SK-MEL-5 (cell line): ENCODE measurements around the gene AK9. TPM values are rescaled to one million over a fixed set of nuclear protein-coding genes. Genes with fewer than 3 reads are reported as not detected.
"Not testable (repeated sequence)": the region's sequence is repeated elsewhere in the genome, so short reads cannot be mapped to it uniquely, and the experiment has no call there.

Source experiments
- DNase-seq: peaks from one replicate; pipeline ENCODE4 v3.0.0-alpha.2; 2016; ENCODE audit warnings: low read depth, low spot score
- in situ Hi-C: cut with HindIII; loops from 2 replicates; pipeline ENCODE4 v1.10.0; 2016; ENCODE audit warnings: low sequenced_read_pairs, high pct_unique_total_duplicates, low pct_unique_long_range_greater_than_20kb
- total RNA-seq: library from RNA; depleted of rRNA; stranded (reverse); fragments of >200 nt; shearing (Covaris generic); gene quantifications from 2 replicates; pipeline ENCODE4 v1.2.3, GENCODE V29; 2014

The AK9 gene
- total RNA-seq, 1 experiment from 2014 or later, result 1.7 TPM

GRCh38 chr6:109706513-109706912 is 15.5 kb upstream of the AK9 start:
- in situ Hi-C loops, result no loop called here

DNA sequence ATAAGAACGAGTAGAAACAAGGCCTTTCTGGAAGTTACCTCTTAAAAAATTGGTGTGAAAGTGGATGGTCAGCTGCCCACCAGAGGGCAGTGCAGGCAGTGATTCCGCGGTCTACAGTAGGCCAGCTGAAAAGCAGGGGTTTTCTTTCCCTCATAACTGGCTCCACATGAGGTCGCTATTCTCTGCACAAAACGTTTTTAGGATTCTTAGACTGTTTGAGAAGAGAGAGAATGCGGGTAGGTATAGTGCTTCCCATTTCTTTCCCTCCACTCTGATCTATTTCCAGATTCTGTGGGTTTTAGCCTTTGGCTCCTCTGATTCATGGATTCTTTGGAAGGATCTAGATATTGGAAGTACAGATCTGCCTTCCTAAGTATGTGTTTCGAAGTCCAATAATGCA is 14.3 kb upstream of the AK9 start:
- DNase-seq, result peak; percentile 91
- in situ Hi-C loops, result no loop called here

More at GRCh38 chr6:109706513-109706912, 15.5 kb upstream of the AK9 start:
- DNase-seq, result no peak

- no peak for DNase-seq
- in situ Hi-C loops, result no loop called here
Measured at GRCh38 chr6:109702791-109703190, 11.8 kb upstream of the AK9 start.

DNA sequence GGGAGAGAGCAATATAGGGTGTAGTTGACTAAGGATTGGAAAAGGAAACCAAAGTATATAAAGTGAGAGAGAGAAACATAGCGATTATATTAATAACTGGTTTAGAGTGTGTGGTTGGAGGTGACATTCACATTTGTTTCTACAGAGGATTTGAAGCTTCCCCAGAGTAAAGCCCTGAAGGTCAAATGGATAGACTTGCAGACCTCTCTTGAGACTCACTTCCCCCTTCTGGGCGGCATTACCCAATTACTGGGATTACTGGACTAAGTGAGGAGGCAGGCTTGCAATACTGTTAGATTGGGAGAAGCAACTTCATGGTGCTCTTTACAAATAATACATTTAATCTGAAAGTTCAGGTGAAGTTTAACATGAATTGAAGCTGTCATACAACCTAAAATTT is 10.8 kb upstream of the AK9 start:
- in situ Hi-C loops, result no loop called here
- DNase-seq, result no peak

DNA sequence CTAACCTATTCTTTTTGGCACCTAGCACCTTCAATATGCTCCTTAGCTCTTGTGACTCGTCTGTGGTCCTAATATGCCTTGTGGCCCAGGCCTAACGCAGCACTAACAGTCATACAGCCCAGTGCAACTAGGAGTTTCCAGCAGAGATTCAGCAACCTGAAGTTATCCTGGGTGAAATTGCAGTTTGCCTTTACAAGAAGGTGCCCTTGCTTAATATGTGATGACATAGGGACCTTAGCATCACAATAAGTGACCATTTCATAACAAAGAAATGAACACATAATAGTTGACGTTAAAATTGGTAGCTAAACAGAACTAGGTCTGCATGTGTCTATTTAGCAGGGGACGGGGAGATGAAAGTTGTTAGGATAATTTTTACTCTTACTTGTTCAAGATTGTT is 10.2 kb upstream of the AK9 start:
- in situ Hi-C loops, result no loop called here
- no peak for DNase-seq

GRCh38 chr6:109696355-109696754 is 5.4 kb upstream of the AK9 start:
- in situ Hi-C loops, result no loop called here
- no peak for DNase-seq

- peak; percentile 72 for DNase-seq
- in situ Hi-C loops, result no loop called here
Measured at GRCh38 chr6:109695468-109695867, 4.5 kb upstream of the AK9 start.

GRCh38 chr6:109693111-109693510 is 2.1 kb upstream of the AK9 start:
- DNase-seq, result no peak
- in situ Hi-C loops, result no loop called here

DNA sequence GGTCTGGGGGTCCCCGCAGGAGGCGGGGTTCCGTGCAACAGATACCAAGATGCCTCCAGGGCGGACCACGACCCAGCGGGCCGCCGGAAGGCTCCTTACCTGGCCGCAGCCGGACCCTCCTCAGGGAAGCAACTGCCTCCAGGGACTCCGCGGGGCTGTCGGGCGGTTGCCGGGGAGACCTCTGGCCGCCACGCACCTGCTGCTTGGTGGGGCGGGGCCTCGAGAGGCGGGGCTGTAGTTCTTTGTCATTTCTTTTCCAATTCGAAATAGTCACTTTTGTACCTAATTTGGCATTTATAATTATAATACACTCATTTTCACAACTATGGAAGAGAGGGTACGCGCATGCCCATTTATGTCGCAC is 647 bp downstream of the AK9 start:
- DNase-seq, result no peak
- in situ Hi-C loops, result no loop called here

DNA sequence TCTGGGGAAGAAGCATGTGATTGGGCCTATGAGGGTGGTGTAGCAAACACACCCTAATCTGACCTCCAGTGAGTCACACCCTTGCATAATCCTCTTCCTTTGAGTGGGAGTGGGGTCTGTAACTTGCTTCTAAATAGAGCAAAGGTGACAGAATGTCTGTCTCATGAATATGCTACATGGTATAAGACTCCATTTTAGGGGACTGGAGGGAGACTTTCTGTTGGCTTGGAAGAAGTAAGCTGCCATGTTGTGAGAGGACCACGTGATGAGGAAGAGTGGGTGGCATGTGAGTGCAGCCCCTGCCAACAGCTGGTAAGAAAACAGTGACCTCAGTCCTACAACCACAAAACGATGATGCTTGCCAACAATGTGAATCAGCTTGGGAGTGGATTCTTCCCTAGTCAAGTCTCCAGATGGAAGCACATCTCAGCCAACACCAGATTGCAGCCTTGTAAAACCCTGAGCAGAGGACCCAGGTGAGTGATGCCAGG is 3.7 kb downstream of the AK9 start:
- peak; percentile 36 for DNase-seq
- in situ Hi-C loops, result no loop called here

GRCh38 chr6:109686566-109687265 is 4.3 kb downstream of the AK9 start:
- DNase-seq, result peak; percentile 76
- in situ Hi-C loops, result no loop called here

DNA sequence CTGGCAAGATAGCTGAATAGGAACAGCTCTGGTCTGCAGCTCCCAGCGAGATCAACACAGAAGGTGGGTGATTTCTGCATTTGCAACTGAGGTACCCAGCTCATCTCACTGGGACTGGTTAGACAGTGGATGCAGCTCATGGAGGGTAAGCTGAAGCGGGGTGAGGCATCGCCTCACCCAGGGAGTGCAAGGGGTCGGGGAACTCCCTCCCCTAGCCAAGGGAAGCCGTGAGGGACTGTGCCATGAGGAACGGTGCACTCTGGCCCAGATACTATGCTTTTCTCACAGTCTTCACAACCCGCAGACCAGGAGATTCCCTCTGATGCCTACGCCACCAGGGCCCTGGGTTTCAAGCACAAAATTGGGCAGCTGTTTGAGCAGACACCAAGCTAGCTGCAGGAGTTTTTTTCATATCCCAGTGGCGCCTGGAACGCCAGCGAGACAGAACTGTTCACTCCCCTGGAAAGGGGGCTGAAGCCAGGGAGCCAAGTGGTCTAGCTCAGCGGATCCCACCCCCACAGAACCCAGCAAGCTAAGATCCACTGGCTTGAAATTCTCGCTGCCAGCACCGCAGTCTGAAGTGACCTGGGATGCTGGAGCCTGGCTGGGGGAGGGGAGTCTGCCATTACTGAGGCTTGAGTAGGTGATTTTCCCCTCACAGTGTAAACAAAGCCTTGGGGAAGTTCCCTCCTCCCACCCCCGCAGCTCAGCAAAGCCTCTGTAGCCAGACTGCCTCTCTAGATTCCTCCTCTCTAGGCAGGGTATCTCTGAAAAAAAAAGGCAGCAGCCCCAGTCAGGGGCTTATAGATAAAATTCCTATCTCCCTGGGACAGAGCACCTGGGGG is 12.1 kb downstream of the AK9 start:
- DNase-seq, in situ Hi-C loops: not testable (repeated sequence)

DNA sequence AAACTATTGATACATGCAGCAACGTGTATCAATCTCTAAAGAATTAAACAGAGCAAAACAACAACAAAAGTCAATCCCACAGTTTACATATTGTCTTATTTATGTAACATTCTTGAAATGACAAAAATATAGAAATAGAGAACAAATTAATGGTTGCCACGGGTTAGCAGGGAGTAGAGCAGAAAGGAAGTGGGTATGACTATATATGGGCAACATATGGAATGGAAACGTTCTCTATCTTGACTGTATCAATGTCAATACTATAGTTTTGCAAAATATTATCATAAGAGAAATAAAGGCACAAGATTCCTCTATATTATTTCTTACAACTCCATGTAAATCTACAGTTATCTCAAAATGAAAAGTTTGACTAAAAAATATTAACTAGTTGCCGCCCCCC is 12.8 kb downstream of the AK9 start:
- no peak for DNase-seq
- in situ Hi-C loops, result no loop called here

- DNase-seq, result no peak
- in situ Hi-C loops, result no loop called here
Measured at GRCh38 chr6:109676724-109677123, 14.3 kb downstream of the AK9 start.

GRCh38 chr6:109672839-109673238 is 18.2 kb downstream of the AK9 start:
- no peak for DNase-seq
- in situ Hi-C loops, result no loop called here

GRCh38 chr6:109672175-109672574 is 18.8 kb downstream of the AK9 start:
- DNase-seq, result no peak
- in situ Hi-C loops, result no loop called here

GRCh38 chr6:109671733-109672132 is 19.3 kb downstream of the AK9 start:
- DNase-seq, result no peak
- in situ Hi-C loops, result no loop called here

DNA sequence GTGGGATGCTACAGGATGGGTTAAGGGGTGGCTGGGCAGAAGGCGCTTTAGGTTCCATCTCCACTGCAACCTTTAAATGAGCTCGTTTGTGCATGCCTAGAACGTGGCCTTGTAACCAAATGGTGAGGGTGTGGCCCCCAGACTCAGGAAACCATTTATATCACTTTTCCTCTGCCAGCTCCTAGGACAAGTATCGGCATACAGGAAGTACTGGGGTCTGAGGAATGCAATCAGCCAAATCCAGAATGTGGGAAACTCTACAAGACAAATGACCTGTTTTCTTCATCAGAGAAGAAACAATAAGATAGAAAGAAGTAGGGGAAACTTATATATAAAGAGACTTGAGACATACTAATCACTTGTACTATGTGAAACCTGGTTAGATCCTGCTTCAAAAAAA is 21.2 kb downstream of the AK9 start:
- DNase-seq, result no peak
- in situ Hi-C loops, result no loop called here

DNA sequence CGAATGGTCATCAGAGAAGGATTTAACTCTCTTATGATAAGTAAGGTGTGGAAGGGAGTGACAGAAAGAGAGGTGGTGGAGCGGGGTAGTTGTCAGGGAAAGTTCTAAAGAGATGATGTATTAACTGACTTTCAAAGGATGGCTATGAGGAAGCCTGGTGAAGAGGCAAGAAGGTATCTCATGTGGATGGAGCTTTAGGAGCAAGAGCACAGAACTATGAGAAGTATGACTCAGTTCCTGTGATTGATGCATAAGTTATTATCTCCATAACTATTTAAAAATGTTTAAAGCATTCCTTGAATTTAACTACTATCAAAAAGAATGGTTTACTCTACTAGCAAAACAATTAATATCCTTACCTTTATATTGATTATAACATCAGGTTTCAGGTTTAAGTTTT is 28.8 kb downstream of the AK9 start:
- DNase-seq, result no peak
- in situ Hi-C loops, result no loop called here
